Spleen (tissue), 11 donors: ENCODE data around the gene CD72. TPM values are rescaled to one million over a fixed set of nuclear protein-coding genes. Genes with fewer than 3 reads are reported as not detected.

Experiments used
- DNase-seq: peaks from one replicate; pipeline ENCODE4 v3.0.0-alpha.2; 2020
- H3K27ac ChIP-seq, 8 donors: fragments of 200-600 bp; sonication (generic) in 7 of 8; 1 replicate in 4 of 8; 2 replicates in 4 of 8; pipeline versions ENCODE4 v1.5.0 to v1.8.0; 2016 to 2021; ENCODE audit warnings: inconsistent platforms in 4 of 8, mild to moderate bottlenecking in 4 of 8, moderate library complexity in 1 of 8
- H3K27me3 ChIP-seq, 7 donors: fragments of 200-600 bp; sonication (generic) in 6 of 7; replicated peaks in 1 of 7; 1 replicate in 4 of 7; 2 replicates in 3 of 7; pipeline versions ENCODE4 v1.5.0 to v1.8.0; 2016 to 2021; ENCODE audit warnings: inconsistent platforms in 3 of 7, mild to moderate bottlenecking in 1 of 7
- H3K36me3 ChIP-seq, 6 donors: fragments of 200-600 bp; sonication (generic) in 5 of 6; 1 replicate in 4 of 6; 2 replicates in 2 of 6; pipeline versions ENCODE4 v1.5.0 to v1.8.0; 2016 to 2021; ENCODE audit warnings: inconsistent platforms in 2 of 6
- H3K4me1 ChIP-seq, 6 donors: fragments of 200-600 bp; sonication (generic) in 5 of 6; 1 replicate in 3 of 6; 2 replicates in 3 of 6; pipeline versions ENCODE4 v1.5.0 to v1.8.0; 2016 to 2021; ENCODE audit warnings: inconsistent platforms in 3 of 6
- H3K4me3 ChIP-seq, 8 donors: fragments of 200-600 bp; sonication (generic) in 7 of 8; 1 replicate in 4 of 8; 2 replicates in 4 of 8; pipeline versions ENCODE4 v1.5.0 to v1.8.0; 2016 to 2021; ENCODE audit warnings: inconsistent platforms in 4 of 8, mild to moderate bottlenecking in 4 of 8, moderate library complexity in 2 of 8
- H3K9me3 ChIP-seq, 8 donors: fragments of 200-600 bp; sonication (generic) in 7 of 8; 1 replicate in 4 of 8; 2 replicates in 4 of 8; pipeline versions ENCODE4 v1.5.0 to v1.8.0; 2016 to 2021; ENCODE audit warnings: inconsistent platforms in 4 of 8
- POLR2A ChIP-seq, 3 donors: fragments of 450-650 bp; IDR thresholded peaks; one replicate each; pipeline ENCODE4 v1.5.1; 2017; ENCODE audit warnings: antibody characterized with exemption in 3 of 3, mild to moderate bottlenecking in 1 of 3
- POLR2AphosphoS5 ChIP-seq, 3 donors: sonication (generic); formaldehyde crosslinking; IDR thresholded peaks; one replicate each; pipeline ENCODE4 v1.5.1; 2017; ENCODE audit warnings: antibody characterized with exemption in 3 of 3
- WGBS, 5 donors: extraction: QIAGEN DNeasy Blood & Tissue Kit in 3 of 5; methylation state at CpG; one replicate each; pipeline versions ENCODE4 v1.1.5 to v1.1.7; 2013 to 2018; 5-methylcytosine and 5-hydroxymethylcytosine counted together
- intact Hi-C: fragments of 100-400 bp; cut with DNase I; formaldehyde crosslinking; loops from one replicate; pipeline ENCODE4 v1.15.0; 2023; ENCODE audit warnings: low total_unique reads
- polyA plus RNA-seq, 3 donors: library from polyadenylated mRNA; stranded (reverse); fragments of 200-250 nt; gene quantifications; one replicate each; pipeline ENCODE4 v1.2.1, GENCODE V29; 2013
- total RNA-seq, 7 donors: library from RNA; depleted of rRNA in 3 of 7; stranded (reverse); fragments of >200 nt in 3 of 7; fragmentation: NEBNext Ultra II Directional in 4 of 7; extraction: Animal tissue kit (Norgen Biotek cat#: 25700) in 4 of 7; gene quantifications; one replicate each; pipeline versions ENCODE4 v1.1.0 to v1.2.1, GENCODE V29; 2016 to 2021
- TF ChIP-seq, protein P1 (sequence below), 11 experiments: fragments of 200-600 bp in 7 of 11; fragments of 450-650 bp in 4 of 11; sonication (generic) in 4 of 11; IDR thresholded peaks in 8 of 11; conservative IDR thresholded peaks in 3 of 11; 1 replicate in 7 of 11; 2 replicates in 4 of 11; pipeline versions ENCODE4 v1.4.0 to v1.8.0; 2016 to 2021; ENCODE audit warnings: antibody characterized with exemption in 11 of 11, inconsistent platforms in 4 of 11, mild to moderate bottlenecking in 1 of 11
- donor health status: healthy with polysubstance abuse.
- donor health status: DM: no; HTN: no; CAD: no; lungs with moderate emphysema.
- donor health status: DM: no; HTN: no; CAD: no.
- donor health status: Bipolar disorder and iron deficiency.
- donor health status: healthy.
- donor health status: DM: no; HTN: no; CAD: no.
- donor health status: DM: yes; HTN: yes; CAD: no.

Gene CD72
- total and polyA plus RNA-seq, 10 donors: 74.4 to 160 (median 121) TPM

GRCh38 chr9:35566417-35566816, 51.8 kb downstream of the CD72 start:
- Histone ChIP-seq H3K9me3 (no peaks in the 10 kb centered on the region), H3K27me3 (no peaks in the 10 kb centered on the region), H3K4me1 (peaks cover 0 to 40% (median 28%) of the 10 kb centered on the region in 6 donors), H3K4me3 (no peak overlapping the region), H3K27ac (no peak overlapping the region), H3K36me3 (peaks cover 0 to 17% (median under 1%) of the 10 kb centered on the region in 6 donors)
- intact Hi-C loops: no loop called here
- TF ChIP-seq, protein P1, sequence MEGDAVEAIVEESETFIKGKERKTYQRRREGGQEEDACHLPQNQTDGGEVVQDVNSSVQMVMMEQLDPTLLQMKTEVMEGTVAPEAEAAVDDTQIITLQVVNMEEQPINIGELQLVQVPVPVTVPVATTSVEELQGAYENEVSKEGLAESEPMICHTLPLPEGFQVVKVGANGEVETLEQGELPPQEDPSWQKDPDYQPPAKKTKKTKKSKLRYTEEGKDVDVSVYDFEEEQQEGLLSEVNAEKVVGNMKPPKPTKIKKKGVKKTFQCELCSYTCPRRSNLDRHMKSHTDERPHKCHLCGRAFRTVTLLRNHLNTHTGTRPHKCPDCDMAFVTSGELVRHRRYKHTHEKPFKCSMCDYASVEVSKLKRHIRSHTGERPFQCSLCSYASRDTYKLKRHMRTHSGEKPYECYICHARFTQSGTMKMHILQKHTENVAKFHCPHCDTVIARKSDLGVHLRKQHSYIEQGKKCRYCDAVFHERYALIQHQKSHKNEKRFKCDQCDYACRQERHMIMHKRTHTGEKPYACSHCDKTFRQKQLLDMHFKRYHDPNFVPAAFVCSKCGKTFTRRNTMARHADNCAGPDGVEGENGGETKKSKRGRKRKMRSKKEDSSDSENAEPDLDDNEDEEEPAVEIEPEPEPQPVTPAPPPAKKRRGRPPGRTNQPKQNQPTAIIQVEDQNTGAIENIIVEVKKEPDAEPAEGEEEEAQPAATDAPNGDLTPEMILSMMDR (IDR thresholded peaks at IDR 0.05 in 8 of 11, conservative IDR thresholded peaks at IDR 0.05 in 3 of 11): no peak
- TF ChIP-seq POLR2AphosphoS5 (IDR thresholded peaks at IDR 0.05) (no peak), POLR2A (IDR thresholded peaks at IDR 0.05) (no peak)
- WGBS, 5 donors: 93 to 100% (median 96%) methylated on average over 2 of the region's 2 CpGs
- no peak for DNase-seq

DNA sequence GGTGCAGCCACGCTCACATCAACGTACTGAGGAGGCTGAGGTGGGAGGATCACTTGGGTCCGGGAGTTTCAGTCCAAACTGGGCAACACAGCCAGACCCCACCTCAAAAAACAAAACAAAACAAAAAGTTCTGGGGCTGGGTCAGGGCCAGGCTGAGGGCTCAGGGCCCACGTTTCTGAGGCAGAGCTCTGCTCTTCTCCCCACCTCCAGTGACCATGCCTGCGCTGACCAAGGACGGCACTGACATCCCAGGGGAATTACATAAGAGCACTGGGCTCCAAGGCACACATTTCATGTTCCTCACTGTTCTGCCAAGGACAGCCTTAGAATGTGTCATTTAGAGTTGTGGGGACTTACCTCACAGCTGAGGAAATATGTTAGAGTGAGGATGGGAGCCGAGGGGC, 53.6 kb downstream of the CD72 start:
- Histone ChIP-seq H3K9me3 (no peaks in the 10 kb centered on the region), H3K27ac (no peak overlapping the region), H3K36me3 (peaks cover 0 to 34% (median 6%) of the 10 kb centered on the region in 6 donors), H3K4me1 (peaks cover 0 to 23% (median 15%) of the 10 kb centered on the region in 6 donors), H3K4me3 (no peak overlapping the region), H3K27me3 (no peaks in the 10 kb centered on the region)
- WGBS, 5 donors: 89 to 92% (median 90%) methylated on average over 7 of the region's 7 CpGs
- no peak for TF ChIP-seq POLR2A (IDR thresholded peaks at IDR 0.05)
- TF ChIP-seq, protein P1 (IDR thresholded peaks at IDR 0.05 in 8 of 11, conservative IDR thresholded peaks at IDR 0.05 in 3 of 11): no peak
- no peak for TF ChIP-seq POLR2AphosphoS5 (IDR thresholded peaks at IDR 0.05)
- DNase-seq: no peak
- intact Hi-C loops: no loop called here

- DNase-seq: no peak
- peak; percentile 51 to 72 (median 56) for TF ChIP-seq POLR2AphosphoS5 (IDR thresholded peaks at IDR 0.05)
- no peak for TF ChIP-seq POLR2A (IDR thresholded peaks at IDR 0.05)
- Histone ChIP-seq H3K4me1 (peaks cover 0 to 16% (median 9%) of the 10 kb centered on the region in 6 donors), H3K27me3 (no peaks in the 10 kb centered on the region), H3K4me3 (peak overlapping the region in 2 of 8 donors; percentile 36 to 54), H3K27ac (peak overlapping the region in 3 of 8 donors; percentile 25 to 46 (median 33)), H3K36me3 (peaks cover 0 to 43% (median 6%) of the 10 kb centered on the region in 6 donors), H3K9me3 (no peaks in the 10 kb centered on the region)
- 33 to 65% (median 39%) methylated on average over 14 of the region's 14 CpGs for WGBS, 5 donors
- intact Hi-C loops: no loop called here
Measured at GRCh38 chr9:35563791-35564197, 54.4 kb downstream of the CD72 start.

- peaks cover 0 to 49% (median 9%) of the 10 kb centered on the region in 6 donors for H3K36me3 ChIP-seq
- H3K4me1 ChIP-seq: peaks cover 0 to 16% (median 9%) of the 10 kb centered on the region in 6 donors
- TF ChIP-seq POLR2AphosphoS5 (IDR thresholded peaks at IDR 0.05): no peak
- TF ChIP-seq, protein P1 (IDR thresholded peaks at IDR 0.05 in 8 of 11, conservative IDR thresholded peaks at IDR 0.05 in 3 of 11): no peak
- no peak for TF ChIP-seq POLR2A (IDR thresholded peaks at IDR 0.05)
- WGBS, 5 donors: 85 to 94% (median 91%) methylated on average over 13 to 20 of the region's 20 CpGs
- H3K9me3 ChIP-seq: no peaks in the 10 kb centered on the region
- peak overlapping the region in 3 of 8 donors; percentile 25 to 46 (median 33) for H3K27ac ChIP-seq
- intact Hi-C loops: no loop called here
- H3K27me3 ChIP-seq: no peaks in the 10 kb centered on the region
- no peak for DNase-seq
- H3K4me3 ChIP-seq: peak overlapping the region in 2 of 8 donors; percentile 36 to 54
Measured at GRCh38 chr9:35562895-35563780, 55.1 kb downstream of the CD72 start.
